ENCODE measurements around the gene MED17. TPM values are rescaled to one million over a fixed set of nuclear protein-coding genes. Genes with fewer than 3 reads are reported as not detected.

MED17 gene
- total and polyA plus RNA-seq, 2 of the 13 experiments (the other 11 are each of a cell fraction or from before 2014, with no cell fraction given): 23.1 to 37.0 TPM

- TF ChIP-seq FIP1L1 (IDR thresholded peaks at IDR 0.05; ENCODE audit: borderline replicate concordance, insufficient read depth, low read depth, low read length) (no peak), ZNF432 (CRISPR knock-in tag; IDR thresholded peaks at IDR 0.05; ENCODE audit: borderline replicate concordance) (no peak), RARA (CRISPR knock-in tag; IDR thresholded peaks at IDR 0.05) (peak; percentile 98), ZNF547 (CRISPR knock-in tag; IDR thresholded peaks at IDR 0.05) (0 out of 2 replicates have a peak, but pooled peaks have one; percentile 33), FOXA3 (CRISPR knock-in tag; IDR thresholded peaks at IDR 0.05) (peak; percentile 59), TFDP2 (CRISPR knock-in tag; IDR thresholded peaks at IDR 0.05) (peak; percentile 49; the same call in 1 of the 2 replicates), ATF2 (CRISPR knock-in tag; IDR thresholded peaks at IDR 0.05) (peak; percentile 79), ZBTB7B (CRISPR knock-in tag; IDR thresholded peaks at IDR 0.05) (peak; percentile 87; the same call in 1 of the 2 replicates), CBX5 (CRISPR knock-in tag; IDR thresholded peaks at IDR 0.05; ENCODE audit: borderline replicate concordance) (0 out of 2 replicates have a peak, but pooled peaks have one; percentile 28), ZXDC (CRISPR knock-in tag; IDR thresholded peaks at IDR 0.05) (no peak), SKIL (CRISPR knock-in tag; IDR thresholded peaks at IDR 0.05; ENCODE audit: borderline replicate concordance) (peak; percentile 68; the same call in 1 of the 2 replicates), ZNF451 (CRISPR knock-in tag; IDR thresholded peaks at IDR 0.05) (no peak), SOX6 (IDR thresholded peaks at IDR 0.05) (no peak), SOX6 (CRISPR knock-in tag; IDR thresholded peaks at IDR 0.05) (peak; percentile 91), RBFOX2 (IDR thresholded peaks at IDR 0.05; ENCODE audit: low read depth, low read length) (no peak), GATAD1 (CRISPR knock-in tag; IDR thresholded peaks at IDR 0.05) (peak; percentile 68), ZNF891 (CRISPR knock-in tag; IDR thresholded peaks at IDR 0.05) (no peak), ARID4A (CRISPR knock-in tag; IDR thresholded peaks at IDR 0.05; ENCODE audit: borderline replicate concordance) (peak; percentile 71), ZNF746 (CRISPR knock-in tag; IDR thresholded peaks at IDR 0.05) (0 out of 2 replicates have a peak, but pooled peaks have one; percentile 45)
Measured at GRCh38 chr11:93773045-93773477, 11.0 kb upstream of the MED17 start (continued).

All from HepG2 (cell line).